Muscle of arm (tissue), 12 donors: ENCODE data around the gene MUS81. TPM values are rescaled to one million over a fixed set of nuclear protein-coding genes. Genes with fewer than 3 reads are reported as not detected.

ENCODE experiments used
- DNase-seq: peaks from one replicate; pipeline ENCODE4 v3.0.0-alpha.2; 2013
- polyA plus RNA-seq, 12 donors: library from polyadenylated mRNA; unstranded; fragments of 120-200 nt; gene quantifications; one replicate each; pipeline ENCODE4 v1.2.1, GENCODE V29; 2013; ENCODE audit not compliant: insufficient read length in 12 of 12

MUS81 gene
- polyA plus RNA-seq, 12 donors: 35.4 to 63.0 (median 39.4) TPM; not detected in 1

DNA sequence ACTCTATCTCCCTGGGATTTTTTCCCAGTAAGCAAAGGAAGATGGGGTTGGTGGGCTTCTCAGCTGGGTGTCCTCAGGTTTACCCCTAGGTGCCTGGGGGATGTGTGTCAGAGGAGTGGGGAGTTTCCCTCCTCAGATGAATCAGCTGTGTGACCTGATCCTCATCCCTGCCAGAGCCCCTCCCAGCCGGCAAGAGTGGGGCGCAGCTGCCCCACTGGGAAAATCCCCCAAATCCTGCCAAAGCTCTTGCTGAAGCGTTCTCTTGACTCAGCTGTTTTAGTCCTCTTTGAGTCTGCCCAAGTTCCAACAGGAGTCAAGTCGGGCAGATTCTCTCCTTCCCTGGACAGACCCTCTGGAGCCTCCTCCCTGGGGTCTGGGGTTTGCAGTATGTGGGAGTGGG lies 52.6 kb downstream of the MUS81 start:
- DNase-seq: no peak

- DNase-seq: no peak
Measured at GRCh38 chr11:65915101-65915820, 55.0 kb downstream of the MUS81 start.

DNA sequence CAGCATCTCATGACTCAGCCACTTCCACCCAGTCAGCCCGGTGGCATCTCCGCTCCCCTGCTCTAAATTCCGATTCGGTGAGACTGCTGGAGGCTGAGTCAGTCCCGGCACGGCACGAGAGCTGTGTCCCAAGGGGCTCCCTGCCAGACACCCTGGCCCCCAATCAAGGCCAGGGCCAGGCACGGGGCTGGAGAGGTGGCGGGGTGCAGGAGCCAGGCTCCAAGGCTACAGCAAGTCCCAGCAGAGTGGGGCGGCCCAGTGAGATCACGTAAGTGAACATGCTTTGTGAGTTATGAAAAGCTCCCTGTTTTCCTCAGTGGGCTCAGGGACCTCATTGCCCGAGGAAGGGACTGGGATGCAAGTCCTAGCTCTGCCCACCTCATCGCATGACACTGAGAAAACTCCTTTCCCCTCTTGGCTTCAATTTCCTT lies 55.6 kb downstream of the MUS81 start:
- DNase-seq: no peak

Other genes with a start within 250 kb of the MUS81 start
- 10 to 100 TPM in 11 of 12 donors, not detected in 1; 22.6 to 58.3 (median 27.6) TPM for gene MAP3K11, start 246.2 kb upstream of the MUS81 start, polyA plus RNA-seq
- 100 to 1,000 TPM in 1 of 12 donors, 10 to 100 TPM in 10, 1 to 10 TPM in 1; 9.8 to 155 (median 15.6) TPM for gene PCNX3, start 244.7 kb upstream of the MUS81 start, polyA plus RNA-seq
- gene SIPA1, start 222.3 kb upstream of the MUS81 start, polyA plus RNA-seq: 10 to 100 TPM in 11 of 12 donors, not detected in 1; 23.3 to 56.0 (median 33.6) TPM
- gene RELA, start 197.5 kb upstream of the MUS81 start, polyA plus RNA-seq: 10 to 100 TPM in 11 of 12 donors, not detected in 1; 34.7 to 75.7 (median 39.8) TPM
- gene KAT5, start 148.2 kb upstream of the MUS81 start, polyA plus RNA-seq: 10 to 100 TPM in 11 of 12 donors, not detected in 1; 28.8 to 51.0 (median 38.1) TPM
- 10 to 100 TPM in 11 of 12 donors, not detected in 1; 18.3 to 35.0 (median 22.9) TPM for gene RNASEH2C, start 139.6 kb upstream of the MUS81 start, polyA plus RNA-seq
- gene AP5B1, start 79.5 kb upstream of the MUS81 start, polyA plus RNA-seq: 1 to 10 TPM in 11 of 12 donors, not detected in 1; 1.2 to 7.0 (median 1.8) TPM
- 1 to 10 TPM in 3 of 12 donors, under 1 TPM in 4, not detected in 5; 0.07 to 8.2 (median 0.44) TPM for gene OVOL1, start 73.4 kb upstream of the MUS81 start, polyA plus RNA-seq
- 1 to 10 TPM in 6 of 12 donors, under 1 TPM in 4, not detected in 2; 0.84 to 3.2 (median 1.2) TPM for gene SNX32, start 26.5 kb upstream of the MUS81 start, polyA plus RNA-seq
- 100 to 1,000 TPM in 11 of 12 donors, not detected in 1; 525 to 708 (median 574) TPM for gene CFL1, start 2.3 kb upstream of the MUS81 start, polyA plus RNA-seq
- 100 to 1,000 TPM in 5 of 12 donors, 10 to 100 TPM in 6, not detected in 1; 72.0 to 155 (median 92.2) TPM for gene EFEMP2, start 12.4 kb downstream of the MUS81 start, polyA plus RNA-seq
- gene CTSW, start 19.4 kb downstream of the MUS81 start, polyA plus RNA-seq: 1 to 10 TPM in 4 of 12 donors, under 1 TPM in 6, not detected in 2; 0.32 to 5.3 (median 0.78) TPM
- gene FIBP, start 28.0 kb downstream of the MUS81 start, polyA plus RNA-seq: 10 to 100 TPM in 11 of 12 donors, not detected in 1; 51.1 to 68.4 (median 60.3) TPM
- gene CCDC85B, start 30.2 kb downstream of the MUS81 start, polyA plus RNA-seq: 10 to 100 TPM in 8 of 12 donors, 1 to 10 TPM in 3, not detected in 1; 9.0 to 38.8 (median 10.5) TPM
- 1 to 10 TPM in 1 of 12 donors, under 1 TPM in 8, not detected in 3; 0.15 to 1.0 (median 0.24) TPM for gene FOSL1, start 40.0 kb downstream of the MUS81 start, polyA plus RNA-seq
- gene C11orf68, start 58.6 kb downstream of the MUS81 start, polyA plus RNA-seq: 10 to 100 TPM in 11 of 12 donors, not detected in 1; 26.1 to 37.7 (median 30.8) TPM
- 100 to 1,000 TPM in 1 of 12 donors, 10 to 100 TPM in 10, not detected in 1; 49.0 to 117 (median 65.8) TPM for gene DRAP1, start 59.0 kb downstream of the MUS81 start, polyA plus RNA-seq
- under 1 TPM in 5 of 12 donors, not detected in 7; 0.10 to 0.21 (median 0.12) TPM for gene TSGA10IP, start 85.0 kb downstream of the MUS81 start, polyA plus RNA-seq
- 10 to 100 TPM in 11 of 12 donors, not detected in 1; 30.3 to 66.7 (median 32.6) TPM for gene SART1, start 101.3 kb downstream of the MUS81 start, polyA plus RNA-seq
- 10 to 100 TPM in 11 of 12 donors, not detected in 1; 13.9 to 21.6 (median 20.3) TPM for gene EIF1AD, start 141.7 kb downstream of the MUS81 start, polyA plus RNA-seq
- 100 to 1,000 TPM in 11 of 12 donors, not detected in 1; 207 to 438 (median 224) TPM for gene BANF1, start 142.1 kb downstream of the MUS81 start, polyA plus RNA-seq
- 1 to 10 TPM in 1 of 12 donors, under 1 TPM in 2, not detected in 9; 0.66 to 2.2 (median 0.88) TPM for gene CST6, start 151.6 kb downstream of the MUS81 start, polyA plus RNA-seq
- gene CATSPER1, start 166.0 kb downstream of the MUS81 start, polyA plus RNA-seq: under 1 TPM in 5 of 12 donors, not detected in 7; 0.08 to 0.57 (median 0.11) TPM
- gene GAL3ST3, start 188.7 kb downstream of the MUS81 start, polyA plus RNA-seq: 1 to 10 TPM in 1 of 12 donors, under 1 TPM in 8, not detected in 3; 0.24 to 1.1 (median 0.47) TPM
- 100 to 1,000 TPM in 11 of 12 donors, not detected in 1; 120 to 210 (median 134) TPM for gene SF3B2, start 191.9 kb downstream of the MUS81 start, polyA plus RNA-seq
- gene PACS1, start 209.8 kb downstream of the MUS81 start, polyA plus RNA-seq: 100 to 1,000 TPM in 1 of 12 donors, 10 to 100 TPM in 11; 29.9 to 128 (median 33.8) TPM